Hepatocyte (in vitro differentiated cells): ENCODE measurements around the gene SSBP3. TPM values are rescaled to one million over a fixed set of nuclear protein-coding genes. Genes with fewer than 3 reads are reported as not detected.

Experiments used
- DNase-seq: peaks from one replicate; pipeline ENCODE4 v3.0.0-alpha.2; 2016; ENCODE audit warnings: low spot score
- H2AFZ ChIP-seq: fragments of 200-600 bp; sonication (generic); 2 replicates; pipeline ENCODE4 v1.6.0; 2016; ENCODE audit warnings: antibody characterized with exemption, mild to moderate bottlenecking
- H3K27ac ChIP-seq: fragments of 200-600 bp; sonication (generic); 2 replicates; pipeline ENCODE4 v1.5.1; 2016; ENCODE audit warnings: mild to moderate bottlenecking
- H3K27me3 ChIP-seq: fragments of 200-600 bp; sonication (generic); 2 replicates; pipeline ENCODE4 v1.6.1; 2016
- H3K36me3 ChIP-seq: fragments of 200-600 bp; sonication (generic); replicated peaks from 2 replicates; pipeline ENCODE4 v1.5.1; 2016; ENCODE audit warnings: low read depth; ENCODE audit not compliant: insufficient read depth
- H3K4me1 ChIP-seq: fragments of 200-600 bp; sonication (generic); 2 replicates; pipeline ENCODE4 v1.5.1; 2016; ENCODE audit warnings: mild to moderate bottlenecking, moderate library complexity; ENCODE audit not compliant: insufficient read depth
- H3K4me2 ChIP-seq: fragments of 200-600 bp; sonication (generic); 2 replicates; pipeline ENCODE4 v1.6.0; 2016
- H3K4me3 ChIP-seq: fragments of 200-600 bp; sonication (generic); 2 replicates; pipeline ENCODE4 v1.5.1; 2016; ENCODE audit warnings: mild to moderate bottlenecking
- H3K79me2 ChIP-seq: fragments of 200-600 bp; sonication (generic); 2 replicates; pipeline ENCODE4 v1.6.0; 2017; ENCODE audit warnings: mild to moderate bottlenecking
- H3K9me2 ChIP-seq: fragments of 200-600 bp; sonication (generic); replicated peaks from 2 replicates; pipeline ENCODE4 v1.6.0; 2017; ENCODE audit warnings: mild to moderate bottlenecking; ENCODE audit not compliant: insufficient read depth
- H3K9me3 ChIP-seq: fragments of 200-600 bp; sonication (generic); 2 replicates; pipeline ENCODE4 v1.5.1; 2016; ENCODE audit warnings: low read depth, mild to moderate bottlenecking
- H4K20me1 ChIP-seq: fragments of 200-600 bp; sonication (generic); 2 replicates; pipeline ENCODE4 v1.6.0; 2016; ENCODE audit warnings: mild to moderate bottlenecking; ENCODE audit not compliant: insufficient read depth, poor library complexity, severe bottlenecking
- CTCF ChIP-seq: fragments of 200-600 bp; sonication (generic); IDR thresholded peaks from 2 replicates; pipeline ENCODE4 v1.5.1; 2016; ENCODE audit warnings: antibody characterized with exemption, mild to moderate bottlenecking; ENCODE audit not compliant: poor library complexity
- EZH2 ChIP-seq: fragments of 200-600 bp; sonication (generic); IDR thresholded peaks from 2 replicates; pipeline ENCODE4 v1.6.1; 2016; ENCODE audit warnings: antibody characterized with exemption, mild to moderate bottlenecking, borderline replicate concordance
- EZH2phosphoT487 ChIP-seq: fragments of 200-600 bp; sonication (generic); IDR thresholded peaks from one replicate; pipeline ENCODE4 v1.6.1; 2018; ENCODE audit warnings: antibody characterized with exemption, mild to moderate bottlenecking, low read depth, moderate library complexity; ENCODE audit not compliant: unreplicated experiment, severe bottlenecking
- WGBS: methylation state at CpG from one replicate; pipeline ENCODE4 v1.1.6; 2016; ENCODE audit warnings: low lambda C conversion rate; ENCODE audit errors: missing lambda C conversion rate; 5-methylcytosine and 5-hydroxymethylcytosine counted together
- polyA plus RNA-seq: library from polyadenylated mRNA; unstranded; fragments of >200 nt; fragmentation: Nextera tagmentation; extraction: Ambion mirVana; gene quantifications from 2 replicates; pipeline ENCODE4 v1.2.1, GENCODE V29; 2016
- total RNA-seq: library from RNA; depleted of rRNA; stranded (reverse); fragments of >200 nt; gene quantifications from 2 replicates; pipeline ENCODE4 v1.2.3, GENCODE V29; 2014

Gene SSBP3
- total and polyA plus RNA-seq, 2 experiments from 2014 or later, result 25.8 to 47.2 TPM

- H3K4me3 ChIP-seq, result no peak overlapping the region
- no peaks in the 10 kb centered on the region for H3K36me3 ChIP-seq
- H3K9me2 ChIP-seq, result no peaks in the 10 kb centered on the region
- H3K4me1 ChIP-seq, result peaks cover 69% of the 10 kb centered on the region
- no peaks in the 10 kb centered on the region for H3K9me3 ChIP-seq
- DNase-seq, result peak; percentile 80
- peak overlapping the region; percentile 51 for H3K4me2 ChIP-seq
- no peak overlapping the region for H2AFZ ChIP-seq
- TF ChIP-seq CTCF, result no peak
- H3K27me3 ChIP-seq, result no peaks in the 10 kb centered on the region
- H4K20me1 ChIP-seq, result peaks cover 74% of the 10 kb centered on the region
- H3K79me2 ChIP-seq, result peaks cover 90% of the 10 kb centered on the region
- H3K27ac ChIP-seq, result peak overlapping the region; percentile 89
- WGBS, result 22% methylated on average over 8 of the region's 8 CpGs
Observed at GRCh38 chr1:54287176-54287650, 119.0 kb downstream of the SSBP3 start.

GRCh38 chr1:54285815-54286345 lies 120.3 kb downstream of the SSBP3 start:
- DNase-seq, result no peak

GRCh38 chr1:54284781-54285529 lies 121.2 kb downstream of the SSBP3 start:
- Histone ChIP-seq H3K36me3 (no peaks in the 10 kb centered on the region), H3K27ac (no peak overlapping the region), H3K79me2 (peaks cover 93% of the 10 kb centered on the region), H3K4me1 (peaks cover 46% of the 10 kb centered on the region), H3K9me3 (no peaks in the 10 kb centered on the region), H2AFZ (no peak overlapping the region), H3K4me3 (no peak overlapping the region), H3K9me2 (no peaks in the 10 kb centered on the region), H3K4me2 (no peak overlapping the region), H4K20me1 (peaks cover 56% of the 10 kb centered on the region), H3K27me3 (no peaks in the 10 kb centered on the region)
- DNase-seq, result no peak
- no peak for TF ChIP-seq EZH2phosphoT487
- no peak for TF ChIP-seq CTCF
- no peak for TF ChIP-seq EZH2
- 74% methylated on average over 10 of the region's 10 CpGs for WGBS

More at GRCh38 chr1:54285815-54286345, 120.3 kb downstream of the SSBP3 start:
- no peaks in the 10 kb centered on the region for H3K36me3 ChIP-seq
- no peaks in the 10 kb centered on the region for H3K9me3 ChIP-seq
- H3K9me2 ChIP-seq, result no peaks in the 10 kb centered on the region
- peaks cover 55% of the 10 kb centered on the region for H3K4me1 ChIP-seq
- no peak for TF ChIP-seq CTCF
- no peak for TF ChIP-seq EZH2
- TF ChIP-seq EZH2phosphoT487, result no peak
- peaks cover 62% of the 10 kb centered on the region for H4K20me1 ChIP-seq
- no peak overlapping the region for H3K4me2 ChIP-seq
- peaks cover 90% of the 10 kb centered on the region for H3K79me2 ChIP-seq
- H3K27ac ChIP-seq, result peak overlapping the region; percentile 89
- no peak overlapping the region for H2AFZ ChIP-seq
- H3K27me3 ChIP-seq, result no peaks in the 10 kb centered on the region
- H3K4me3 ChIP-seq, result no peak overlapping the region
- WGBS, result 88% methylated on average over 5 of the region's 5 CpGs
